ENCODE measurements around the gene MRPL28. TPM values are rescaled to one million over a fixed set of nuclear protein-coding genes. Genes with fewer than 3 reads are reported as not detected.

The MRPL28 gene
- total RNA-seq, 1 experiment from 2014 or later: 61.4 TPM

- no peaks in the 10 kb centered on the region for H3K36me3 ChIP-seq (ENCODE audit: control insufficient read depth in 1 of 2, insufficient read depth in 2 of 2, low read length in 2 of 2)
- no peak overlapping the region for H3K4me3 ChIP-seq (replicated peaks in 1 of 2; ENCODE audit: low read depth in 1 of 2, low read length in 2 of 2)
- no peak for TF ChIP-seq YY1 (IDR thresholded peaks at IDR 0.05; ENCODE audit: extremely low read depth, insufficient replicate concordance, low read depth, low read length)
- TF ChIP-seq SIN3A (IDR thresholded peaks at IDR 0.05; ENCODE audit: low read depth): no peak
- no peak for TF ChIP-seq ZFX (IDR thresholded peaks at IDR 0.05)
- TF ChIP-seq, protein P1, sequence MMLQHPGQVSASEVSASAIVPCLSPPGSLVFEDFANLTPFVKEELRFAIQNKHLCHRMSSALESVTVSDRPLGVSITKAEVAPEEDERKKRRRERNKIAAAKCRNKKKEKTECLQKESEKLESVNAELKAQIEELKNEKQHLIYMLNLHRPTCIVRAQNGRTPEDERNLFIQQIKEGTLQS (IDR thresholded peaks at IDR 0.05): no peak
- no peak for TF ChIP-seq ZBTB33 (IDR thresholded peaks at IDR 0.05; ENCODE audit: extremely low read depth, insufficient replicate concordance, low read length)
- no peak for TF ChIP-seq CEBPB (IDR thresholded peaks at IDR 0.05; ENCODE audit: low read depth)
- no peak for TF ChIP-seq SRF (IDR thresholded peaks at IDR 0.05; ENCODE audit: low read depth)
- TF ChIP-seq EZH2phosphoT487 (IDR thresholded peaks at IDR 0.05; ENCODE audit: borderline replicate concordance): no peak
- no peak for TF ChIP-seq ZNF274 (IDR thresholded peaks at IDR 0.05; ENCODE audit: low read depth, low read length)
- no peak for TF ChIP-seq ELF1 (IDR thresholded peaks at IDR 0.05; ENCODE audit: borderline replicate concordance, low read depth)
- no peak for TF ChIP-seq JUND (IDR thresholded peaks at IDR 0.05)
- TF ChIP-seq, protein P2, sequence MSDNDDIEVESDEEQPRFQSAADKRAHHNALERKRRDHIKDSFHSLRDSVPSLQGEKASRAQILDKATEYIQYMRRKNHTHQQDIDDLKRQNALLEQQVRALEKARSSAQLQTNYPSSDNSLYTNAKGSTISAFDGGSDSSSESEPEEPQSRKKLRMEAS (IDR thresholded peaks at IDR 0.05): no peak
- TF ChIP-seq TCF7L2 (IDR thresholded peaks at IDR 0.05; ENCODE audit: borderline replicate concordance, extremely low read depth, insufficient read depth, insufficient read length): no peak
- no peak for TF ChIP-seq FOSL1 (IDR thresholded peaks at IDR 0.05; ENCODE audit: low read depth)
- TF ChIP-seq EGR1 (IDR thresholded peaks at IDR 0.05; ENCODE audit: low read depth): no peak
- DNase-seq (ENCODE audit: low read depth, low spot score) (no peak), ATAC-seq (no peak)
- ChIA-PET POLR2A (no interaction called here), CTCF (no interaction called here), RAD21 (ENCODE audit: low non-redundant PET in 1 of 2, low total read pairs in 2 of 2, uncharacterized antibody in 2 of 2, unreplicated experiment in 2 of 2) (no interaction called here)
- H3K9me3 ChIP-seq (ENCODE audit: control insufficient read depth in 1 of 2, insufficient read depth in 1 of 2, low read depth in 1 of 2, low read length in 2 of 2): no peaks in the 10 kb centered on the region
- no peaks in the 10 kb centered on the region for H3K9me2 ChIP-seq (ENCODE audit: insufficient read depth)
- H3K27ac ChIP-seq (ENCODE audit: low read depth, low read length): no peak overlapping the region
- no peaks in the 10 kb centered on the region for H3K27me3 ChIP-seq (ENCODE audit: insufficient read depth, low read length)
- H2AFZ ChIP-seq (ENCODE audit: low read depth, low read length, poor library complexity, severe bottlenecking): no peak overlapping the region
- intact Hi-C loops (cut with micrococcal nuclease): no loop called here
- H3K9ac ChIP-seq (ENCODE audit: low read length): no peak overlapping the region
- H4K20me1 ChIP-seq (ENCODE audit: insufficient read depth): no peaks in the 10 kb centered on the region
- BruUV-seq (replicated peaks): no TSS peak
- H3K4me2 ChIP-seq (ENCODE audit: low read length): no peak overlapping the region
- no peaks in the 10 kb centered on the region; a peak in 1 of 4 replicates for H3K4me1 ChIP-seq (ENCODE audit: control insufficient read depth in 1 of 2, insufficient read depth in 2 of 2, low read length in 2 of 2)
- peaks cover 7% of the 10 kb centered on the region; the same call in 1 of the 2 replicates for H3K79me2 ChIP-seq (ENCODE audit: insufficient read depth, low read length)
These were observed 7.1 kb upstream of the MRPL28 start for GRCh38 chr16:377419-377951.

Measured in HCT116 (cell line).